Endothelial cell (in vitro differentiated cells): Measurements from ENCODE around the gene C3orf49. TPM values are rescaled to one million over a fixed set of nuclear protein-coding genes. Genes with fewer than 3 reads are reported as not detected.

Experiments used
- DNase-seq: peaks from one replicate; pipeline ENCODE4 v3.0.0; 2021; ENCODE audit warnings: low spot score
- H3K27ac Mint-ChIP-seq: one replicate; pipeline ENCODE4 v1.8.0; 2021; ENCODE audit warnings: mixed read lengths, inconsistent platforms; ENCODE audit not compliant: unreplicated experiment
- H3K27me3 Mint-ChIP-seq: one replicate; pipeline ENCODE4 v1.8.0; 2021; ENCODE audit warnings: mild to moderate bottlenecking, moderate library complexity, mixed read lengths, inconsistent platforms; ENCODE audit not compliant: unreplicated experiment
- H3K36me3 Mint-ChIP-seq: one replicate; pipeline ENCODE4 v1.8.0; 2021; ENCODE audit warnings: mild to moderate bottlenecking, low read depth, mixed read lengths, inconsistent platforms; ENCODE audit not compliant: unreplicated experiment
- H3K4me1 Mint-ChIP-seq: one replicate; pipeline ENCODE4 v1.8.0; 2021; ENCODE audit warnings: mild to moderate bottlenecking, mixed read lengths, inconsistent platforms; ENCODE audit not compliant: unreplicated experiment
- H3K4me3 Mint-ChIP-seq: one replicate; pipeline ENCODE4 v1.8.0; 2021; ENCODE audit warnings: mild to moderate bottlenecking, mixed read lengths, inconsistent platforms; ENCODE audit not compliant: unreplicated experiment
- H3K9me3 Mint-ChIP-seq: one replicate; pipeline ENCODE4 v1.8.0; 2021; ENCODE audit warnings: mixed read lengths, inconsistent platforms; ENCODE audit not compliant: unreplicated experiment
- CTCF ChIP-seq: fragments of 200-600 bp; sonication (generic); IDR thresholded peaks from one replicate; pipeline ENCODE4 v1.5.0; 2021; ENCODE audit warnings: antibody characterized with exemption; ENCODE audit not compliant: unreplicated experiment
- total RNA-seq: library from RNA; stranded (reverse); fragmentation: NEBNext Ultra II Directional; extraction: Animal tissue kit (Norgen Biotek cat#: 25700); gene quantifications from one replicate; pipeline ENCODE4 v1.2.1, GENCODE V29; 2021; ENCODE audit not compliant: unreplicated experiment

The C3orf49 gene
- total RNA-seq, 1 donor from 2014 or later: not detected

- Mint-ChIP-seq H3K4me1 (no peaks in the 10 kb centered on the region), H3K27ac (no peak overlapping the region), H3K36me3 (no peaks in the 10 kb centered on the region), H3K27me3 (peaks cover 2% of the 10 kb centered on the region), H3K4me3 (no peak overlapping the region), H3K9me3 (no peaks in the 10 kb centered on the region)
- TF ChIP-seq CTCF: no peak
- DNase-seq: no peak
These were observed 26.1 kb downstream of the C3orf49 start for GRCh38 chr3:63845215-63845614.

- DNase-seq: no peak
- Mint-ChIP-seq H3K4me3 (no peak overlapping the region), H3K9me3 (no peaks in the 10 kb centered on the region), H3K27ac (no peak overlapping the region), H3K27me3 (peaks cover 2% of the 10 kb centered on the region), H3K36me3 (no peaks in the 10 kb centered on the region), H3K4me1 (no peaks in the 10 kb centered on the region)
- no peak for TF ChIP-seq CTCF
These were observed 28.8 kb downstream of the C3orf49 start for GRCh38 chr3:63847718-63848450.

GRCh38 chr3:63849175-63849574, 30.1 kb downstream of the C3orf49 start:
- no peak overlapping the region for H3K4me3 Mint-ChIP-seq
- TF ChIP-seq CTCF: no peak
- no peaks in the 10 kb centered on the region for H3K9me3 Mint-ChIP-seq
- no peaks in the 10 kb centered on the region for H3K36me3 Mint-ChIP-seq
- no peak for DNase-seq
- no peaks in the 10 kb centered on the region for H3K4me1 Mint-ChIP-seq
- peaks cover 2% of the 10 kb centered on the region for H3K27me3 Mint-ChIP-seq
- no peak overlapping the region for H3K27ac Mint-ChIP-seq

GRCh38 chr3:63851287-63851686, 32.2 kb downstream of the C3orf49 start:
- Mint-ChIP-seq H3K4me3 (no peak overlapping the region), H3K9me3 (no peaks in the 10 kb centered on the region)

More at GRCh38 chr3:63851287-63851686, 32.2 kb downstream of the C3orf49 start:
- Mint-ChIP-seq H3K27ac (no peak overlapping the region), H3K36me3 (no peaks in the 10 kb centered on the region), H3K4me1 (no peaks in the 10 kb centered on the region), H3K27me3 (peaks cover 2% of the 10 kb centered on the region)
- DNase-seq: no peak
- no peak for TF ChIP-seq CTCF
